A549 (cell line): Measurements from ENCODE around the gene SLIT3. TPM values are rescaled to one million over a fixed set of nuclear protein-coding genes. Genes with fewer than 3 reads are reported as not detected.
"Not testable (repeated sequence)": the region's sequence is repeated elsewhere in the genome, so short reads cannot be mapped to it uniquely, and the experiment has no call there.

Experiments used
- ATAC-seq, 2 experiments: fragments of 200-7000 bp in 1 of 2; fragments of >200 bp in 1 of 2; cut with Nextera tagmentation in 1 of 2; cut with Tn5 transposase in 1 of 2; 3 replicates each; pipeline versions ENCODE4 v1.8.0 to v1.9.1; 2018 to 2020; ENCODE audit warnings: mild to moderate bottlenecking in 1 of 2, moderate library complexity in 1 of 2
- CTCF ChIA-PET: fragments of 300-600 bp; sonication (Branson Sonifier 250); formaldehyde crosslinking; extraction: SDS; loops from one replicate; lab custom pipeline; 2021; ENCODE audit warnings: antibody characterized with exemption, inconsistent platforms; lab: Yijun Ruan, JAX
- POLR2A ChIA-PET: fragments of 350-600 bp; formaldehyde crosslinking; extraction: SDS; loops from one replicate; lab custom pipeline; 2021; ENCODE audit warnings: antibody characterized with exemption, inconsistent platforms; lab: Yijun Ruan, JAX
- DNase-seq, 2 experiments: peaks; one replicate each; pipeline versions ENCODE4 v3.0.0 to v3.0.0-alpha.2; 2011 to 2016; ENCODE audit warnings: low read depth in 1 of 2, low spot score in 1 of 2
- FAIRE-seq: peaks from 2 replicates; lab custom pipeline; 2011; peaks lifted over from hg19 to GRCh38; lab: Jason Lieb, UNC
- H3K27ac ChIP-seq, 2 experiments: fragments of >200 bp; sonication (Bioruptor Twin); formaldehyde crosslinking; 3 replicates each; pipeline ENCODE4 v1.5.1; 2016 to 2017
- H3K4me1 ChIP-seq: fragments of >200 bp; sonication (Bioruptor Twin); formaldehyde crosslinking; 3 replicates; pipeline ENCODE4 v1.6.1; 2016
- H3K4me2 ChIP-seq: fragments of >200 bp; sonication (Bioruptor Twin); formaldehyde crosslinking; 3 replicates; pipeline ENCODE4 v1.6.1; 2016
- H3K4me3 ChIP-seq: fragments of >200 bp; sonication (Bioruptor Twin); formaldehyde crosslinking; 3 replicates; pipeline ENCODE4 v1.5.1; 2016
- H3K9me3 ChIP-seq: fragments of >200 bp; sonication (Bioruptor Twin); formaldehyde crosslinking; 3 replicates; pipeline ENCODE4 v1.6.1; 2016
- BHLHE40 ChIP-seq: IDR thresholded peaks from 2 replicates; pipeline ENCODE4 v1.6.1; 2012; ENCODE audit warnings: low read depth, low read length, inconsistent platforms
- CEBPB ChIP-seq, 2 experiments: fragments of >200 bp in 1 of 2; sonication (Bioruptor Twin) in 1 of 2; formaldehyde crosslinking in 1 of 2; IDR thresholded peaks; 2 replicates each; pipeline ENCODE4 v1.6.1; 2012 to 2016
- CHD4 ChIP-seq: fragments of 200-600 bp; sonication (generic); IDR thresholded peaks from 2 replicates; pipeline ENCODE4 v1.6.1; 2016; ENCODE audit warnings: antibody characterized with exemption, mild to moderate bottlenecking, borderline replicate concordance
- EHMT2 ChIP-seq: fragments of 200-600 bp; sonication (generic); IDR thresholded peaks from 2 replicates; pipeline ENCODE4 v1.6.1; 2016; ENCODE audit warnings: antibody characterized with exemption, low read depth, mild to moderate bottlenecking, moderate library complexity
- FOSB ChIP-seq: fragments of 250-450 bp; sonication (Bioruptor Pico); IDR thresholded peaks from 2 replicates; pipeline ENCODE4 v1.5.0; 2020; ENCODE audit warnings: mild to moderate bottlenecking, moderate library complexity
- FOSL2 ChIP-seq, 2 experiments: fragments of 450-650 bp in 1 of 2; fragments of >200 bp in 1 of 2; sonication (Bioruptor Twin) in 1 of 2; formaldehyde crosslinking; IDR thresholded peaks; 2 replicates each; pipeline versions ENCODE4 v1.5.0 to v1.6.1; 2016 to 2020; ENCODE audit warnings: mild to moderate bottlenecking in 1 of 2, moderate library complexity in 1 of 2
- HOXB13 ChIP-seq: fragments of 250-450 bp; sonication (Bioruptor Pico); IDR thresholded peaks from 2 replicates; pipeline ENCODE4 v1.5.0; 2020; ENCODE audit warnings: low read depth, mild to moderate bottlenecking, moderate library complexity
- HOXB5 ChIP-seq: fragments of 250-450 bp; sonication (Bioruptor Pico); IDR thresholded peaks from 2 replicates; pipeline ENCODE4 v1.5.0; 2020; ENCODE audit warnings: mild to moderate bottlenecking, moderate library complexity
- JUN ChIP-seq, 2 experiments: fragments of >200 bp; sonication (Bioruptor Twin); formaldehyde crosslinking; IDR thresholded peaks; 2 replicates in 1 of 2; 3 replicates in 1 of 2; pipeline ENCODE4 v1.6.1; 2016 to 2017
- MAZ ChIP-seq: fragments of 150-350 bp; IDR thresholded peaks from 2 replicates; pipeline ENCODE4 v1.6.1; 2014; ENCODE audit warnings: antibody characterized with exemption, low read depth, low read length, borderline replicate concordance
- NFE2L2 ChIP-seq: fragments of 150-350 bp; conservative IDR thresholded peaks from 2 replicates; pipeline ENCODE4 v1.6.1; 2014; ENCODE audit warnings: low read length
- NPAS2 ChIP-seq: fragments of 250-450 bp; sonication (Bioruptor Pico); IDR thresholded peaks from 2 replicates; pipeline ENCODE4 v1.8.0; 2022; ENCODE audit warnings: mild to moderate bottlenecking, moderate library complexity, borderline replicate concordance
- ZC3H11A ChIP-seq: fragments of 450-650 bp; IDR thresholded peaks from 2 replicates; pipeline ENCODE4 v1.6.1; 2014; ENCODE audit warnings: antibody characterized with exemption, mild to moderate bottlenecking
- ZNF302 ChIP-seq: fragments of 250-450 bp; sonication (Bioruptor Pico); IDR thresholded peaks from 2 replicates; pipeline ENCODE4 v1.9.0; 2021; ENCODE audit warnings: inconsistent platforms, mild to moderate bottlenecking, moderate library complexity
- WGBS: methylation state at CpG from one replicate; pipeline ENCODE4 v1.1.6; 2017; ENCODE audit errors: missing lambda C conversion rate; 5-methylcytosine and 5-hydroxymethylcytosine counted together
- polyA plus RNA-seq, 4 experiments: library from polyadenylated mRNA; depleted of rRNA in 3 of 4; stranded (reverse); fragments of >200 nt; fragmentation: RNase III in 1 of 4; extraction: RNeasy Plus Mini Kit Qiagen cat#74134 plus additional on column Dnase treatment in 1 of 4; gene quantifications; 2 replicates in 3 of 4; 3 replicates in 1 of 4; pipeline ENCODE4 v1.2.3, GENCODE V29; 2011 to 2017
- TF ChIP-seq, protein P1 (sequence below): IDR thresholded peaks from 2 replicates; pipeline ENCODE4 v1.6.1; 2012
- TF ChIP-seq, protein P2 (sequence below): fragments of >200 bp; sonication (Bioruptor Twin); formaldehyde crosslinking; IDR thresholded peaks from 2 replicates; pipeline ENCODE4 v1.6.1; 2016
- TF ChIP-seq, protein P3 (sequence below): fragments of 200-600 bp; sonication (generic); IDR thresholded peaks from 2 replicates; pipeline ENCODE4 v1.6.1; 2016; ENCODE audit warnings: antibody characterized with exemption, mild to moderate bottlenecking, moderate library complexity

The SLIT3 gene
- polyA plus RNA-seq, 2 of the 4 experiments (the other 2 are of a cell fraction): 12.7 to 22.9 TPM

GRCh38 chr5:168637281-168637680 is 663.7 kb downstream of the SLIT3 start:
- WGBS: 50% methylated on average over 2 of the region's 2 CpGs
- Histone ChIP-seq H3K4me3 (no peak overlapping the region), H3K4me2 (no peak overlapping the region), H3K9me3 (0 out of 3 replicates have a peak, but pooled peaks cover 2% of the 10 kb centered on the region), H3K27ac (no peak overlapping the region), H3K4me1 (no peaks in the 10 kb centered on the region)
- TF ChIP-seq EHMT2 (no peak), MAZ (no peak), ZNF302 (CRISPR knock-in tag) (no peak), ZC3H11A (no peak), BHLHE40 (no peak), FOSB (no peak), HOXB5 (CRISPR knock-in tag) (no peak), NPAS2 (no peak), HOXB13 (CRISPR knock-in tag) (no peak), FOSL2 (IDR thresholded peaks at IDR 0.05) (no peak), FOSL2 (CRISPR knock-in tag; IDR thresholded peaks at IDR 0.05) (no peak)
- TF ChIP-seq, protein P1, sequence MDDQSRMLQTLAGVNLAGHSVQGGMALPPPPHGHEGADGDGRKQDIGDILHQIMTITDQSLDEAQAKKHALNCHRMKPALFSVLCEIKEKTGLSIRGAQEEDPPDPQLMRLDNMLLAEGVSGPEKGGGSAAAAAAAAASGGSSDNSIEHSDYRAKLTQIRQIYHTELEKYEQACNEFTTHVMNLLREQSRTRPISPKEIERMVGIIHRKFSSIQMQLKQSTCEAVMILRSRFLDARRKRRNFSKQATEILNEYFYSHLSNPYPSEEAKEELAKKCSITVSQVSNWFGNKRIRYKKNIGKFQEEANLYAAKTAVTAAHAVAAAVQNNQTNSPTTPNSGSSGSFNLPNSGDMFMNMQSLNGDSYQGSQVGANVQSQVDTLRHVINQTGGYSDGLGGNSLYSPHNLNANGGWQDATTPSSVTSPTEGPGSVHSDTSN: no peak
- no peak for DNase-seq
- POLR2A ChIA-PET: no interaction called here
- ATAC-seq: no peak
- no peak for FAIRE-seq
- CTCF ChIA-PET: no interaction called here

DNA sequence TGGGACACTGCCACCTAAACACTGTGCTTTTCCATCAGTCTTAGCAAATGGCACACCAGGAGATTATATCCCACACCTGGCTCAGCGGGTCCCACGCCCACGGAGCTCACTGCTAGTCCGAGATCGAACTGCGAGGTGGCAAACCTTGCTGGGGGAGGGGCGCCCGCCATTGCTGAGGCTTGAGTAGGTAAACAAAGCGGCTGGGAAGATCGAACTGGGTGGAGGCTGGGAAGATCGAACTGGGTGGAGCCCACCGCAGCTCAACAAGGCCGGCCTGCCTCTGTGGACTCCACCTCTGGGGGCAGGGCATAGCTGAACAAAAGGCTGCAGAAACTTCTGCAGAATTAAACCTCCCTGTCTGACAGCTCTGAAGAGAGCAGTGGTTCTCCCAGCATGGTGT is 670.0 kb downstream of the SLIT3 start:
- H3K9me3 ChIP-seq: not testable (repeated sequence)

GRCh38 chr5:168624850-168625364 is 676.0 kb downstream of the SLIT3 start:
- Histone ChIP-seq H3K9me3 (no peaks in the 10 kb centered on the region), H3K27ac (peak overlapping the region in 1 of 2 experiments; percentile 62; a peak in 3 of 6 replicates), H3K4me2 (peak overlapping the region; percentile 39), H3K4me3 (no peak overlapping the region), H3K4me1 (peaks cover 8% of the 10 kb centered on the region; the same call in 1 of the 3 replicates)
- ATAC-seq (no peak; a peak in 1 of 6 replicates), FAIRE-seq (no peak), DNase-seq (peak in 1 of 2 experiments; percentile 10)
- ChIA-PET POLR2A (no interaction called here), CTCF (no interaction called here)
- 43% methylated on average over 3 of the region's 3 CpGs for WGBS
- TF ChIP-seq JUN (IDR thresholded peaks at IDR 0.05) (peak in 1 of 2 experiments; percentile 24; a peak in 1 of 5 replicates), NFE2L2 (no peak), CEBPB (IDR thresholded peaks at IDR 0.05) (peak; percentile 68 to 89; a peak in 3 of 4 replicates), CHD4 (no peak)
- TF ChIP-seq, protein P2, sequence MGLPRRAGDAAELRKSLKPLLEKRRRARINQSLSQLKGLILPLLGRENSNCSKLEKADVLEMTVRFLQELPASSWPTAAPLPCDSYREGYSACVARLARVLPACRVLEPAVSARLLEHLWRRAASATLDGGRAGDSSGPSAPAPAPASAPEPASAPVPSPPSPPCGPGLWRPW: peak; percentile 34; the same call in 1 of the 2 replicates
- TF ChIP-seq, protein P3, sequence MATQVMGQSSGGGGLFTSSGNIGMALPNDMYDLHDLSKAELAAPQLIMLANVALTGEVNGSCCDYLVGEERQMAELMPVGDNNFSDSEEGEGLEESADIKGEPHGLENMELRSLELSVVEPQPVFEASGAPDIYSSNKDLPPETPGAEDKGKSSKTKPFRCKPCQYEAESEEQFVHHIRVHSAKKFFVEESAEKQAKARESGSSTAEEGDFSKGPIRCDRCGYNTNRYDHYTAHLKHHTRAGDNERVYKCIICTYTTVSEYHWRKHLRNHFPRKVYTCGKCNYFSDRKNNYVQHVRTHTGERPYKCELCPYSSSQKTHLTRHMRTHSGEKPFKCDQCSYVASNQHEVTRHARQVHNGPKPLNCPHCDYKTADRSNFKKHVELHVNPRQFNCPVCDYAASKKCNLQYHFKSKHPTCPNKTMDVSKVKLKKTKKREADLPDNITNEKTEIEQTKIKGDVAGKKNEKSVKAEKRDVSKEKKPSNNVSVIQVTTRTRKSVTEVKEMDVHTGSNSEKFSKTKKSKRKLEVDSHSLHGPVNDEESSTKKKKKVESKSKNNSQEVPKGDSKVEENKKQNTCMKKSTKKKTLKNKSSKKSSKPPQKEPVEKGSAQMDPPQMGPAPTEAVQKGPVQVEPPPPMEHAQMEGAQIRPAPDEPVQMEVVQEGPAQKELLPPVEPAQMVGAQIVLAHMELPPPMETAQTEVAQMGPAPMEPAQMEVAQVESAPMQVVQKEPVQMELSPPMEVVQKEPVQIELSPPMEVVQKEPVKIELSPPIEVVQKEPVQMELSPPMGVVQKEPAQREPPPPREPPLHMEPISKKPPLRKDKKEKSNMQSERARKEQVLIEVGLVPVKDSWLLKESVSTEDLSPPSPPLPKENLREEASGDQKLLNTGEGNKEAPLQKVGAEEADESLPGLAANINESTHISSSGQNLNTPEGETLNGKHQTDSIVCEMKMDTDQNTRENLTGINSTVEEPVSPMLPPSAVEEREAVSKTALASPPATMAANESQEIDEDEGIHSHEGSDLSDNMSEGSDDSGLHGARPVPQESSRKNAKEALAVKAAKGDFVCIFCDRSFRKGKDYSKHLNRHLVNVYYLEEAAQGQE: no peak

More for the DNA sequence above, 670.0 kb downstream of the SLIT3 start:
- Histone ChIP-seq H3K4me2 (peak overlapping the region; percentile 47; the same call in 2 of the 3 replicates), H3K27ac (peak overlapping the region in 1 of 2 experiments; percentile 45; a peak in 2 of 6 replicates), H3K4me3 (peak overlapping the region; percentile 24)
- CTCF ChIA-PET: interaction anchor here (1.0 kb wide), 1 partner anchor 950 kb away, joined by 3 read pairs; no protein-coding TSS in a partner anchor
- ATAC-seq, H3K4me1 ChIP-seq, POLR2A ChIA-PET, FAIRE-seq, DNase-seq: not testable (repeated sequence)
- whole genome bisulfite sequencing: 29% methylated on average over 13 of the region's 13 CpGs
